Heart left ventricle (tissue), 16 donors: ENCODE results near the gene KLHL4. TPM values are rescaled to one million over a fixed set of nuclear protein-coding genes. Genes with fewer than 3 reads are reported as not detected.
"Not testable (repeated sequence)": the region's sequence is repeated elsewhere in the genome, so short reads cannot be mapped to it uniquely, and the experiment has no call there.

Experiments used
- ATAC-seq, 4 donors: fragments of 200-7000 bp; cut with Tn5 transposase; one replicate each; pipeline ENCODE4 v1.9.1; 2020 to 2022; ENCODE audit warnings: moderate library complexity in 4 of 4, mild to moderate bottlenecking in 3 of 4, moderate number of reproducible peaks in 1 of 4
- DNase-seq, 5 donors: peaks; one replicate each; pipeline ENCODE4 v3.0.0-alpha.2; 2020
- H3K27ac ChIP-seq, 12 donors: fragments of 200-600 bp; sonication (generic) in 4 of 12; one replicate each; pipeline versions ENCODE4 v1.5.0 to v1.8.0; 2016 to 2022; ENCODE audit warnings: mild to moderate bottlenecking in 2 of 12
- H3K27me3 ChIP-seq, 9 donors: fragments of 200-600 bp; sonication (generic) in 2 of 9; one replicate each; pipeline versions ENCODE4 v1.5.1 to v1.8.0; 2016 to 2022; ENCODE audit warnings: mild to moderate bottlenecking in 3 of 9
- H3K36me3 ChIP-seq, 9 donors: fragments of 200-600 bp; sonication (generic) in 2 of 9; one replicate each; pipeline versions ENCODE4 v1.5.0 to v1.8.0; 2018 to 2022; ENCODE audit warnings: mild to moderate bottlenecking in 2 of 9
- H3K4me1 ChIP-seq, 12 donors: fragments of 200-600 bp; sonication (generic) in 4 of 12; one replicate each; pipeline versions ENCODE4 v1.5.0 to v1.8.0; 2016 to 2022; ENCODE audit warnings: mild to moderate bottlenecking in 3 of 12
- H3K4me3 ChIP-seq, 12 donors: fragments of 200-600 bp; sonication (generic) in 4 of 12; one replicate each; pipeline versions ENCODE4 v1.5.0 to v1.8.0; 2017 to 2022; ENCODE audit warnings: mild to moderate bottlenecking in 9 of 12, moderate library complexity in 4 of 12
- H3K9me3 ChIP-seq, 12 donors: fragments of 200-600 bp; sonication (generic) in 4 of 12; one replicate each; pipeline versions ENCODE4 v1.5.0 to v1.8.0; 2016 to 2022; ENCODE audit warnings: mild to moderate bottlenecking in 1 of 12
- CTCF ChIP-seq, 12 donors: fragments of 200-600 bp; sonication (generic) in 4 of 12; IDR thresholded peaks; one replicate each; pipeline versions ENCODE4 v1.5.0 to v1.8.0; 2018 to 2022; ENCODE audit warnings: antibody characterized with exemption in 12 of 12, mild to moderate bottlenecking in 5 of 12
- POLR2A ChIP-seq, 2 donors: fragments of 450-650 bp; IDR thresholded peaks; one replicate each; pipeline ENCODE4 v1.6.1; 2017; ENCODE audit warnings: antibody characterized with exemption in 2 of 2, mild to moderate bottlenecking in 2 of 2, moderate library complexity in 2 of 2
- WGBS, 4 donors: extraction: QIAGEN DNeasy Blood & Tissue Kit in 2 of 4; methylation state at CpG; one replicate each; pipeline versions ENCODE4 v1.1.5 to v1.1.7; 2013 to 2018; 5-methylcytosine and 5-hydroxymethylcytosine counted together
- intact Hi-C, 10 donors: fragments of 100-400 bp; cut with DNase I; formaldehyde crosslinking; loops; one replicate each; pipeline versions ENCODE4 v1.11.1 to v1.14.2; 2022
- long read RNA-seq, 3 donors: library from polyadenylated mRNA; unstranded; transcript quantifications; one replicate each; pipeline ENCODE4 v2.0.0, GENCODE V29; 2020 to 2021
- polyA plus RNA-seq, 2 donors: library from polyadenylated mRNA; stranded (reverse); fragments of 200-250 nt; gene quantifications; one replicate each; pipeline ENCODE4 v1.2.3, GENCODE V29; 2013
- total RNA-seq, 9 donors: library from RNA; depleted of rRNA in 2 of 9; stranded (reverse); fragments of >200 nt in 2 of 9; fragmentation: NEBNext Ultra II Directional in 3 of 9; extraction: Animal tissue kit (Norgen Biotek cat#: 25700) in 3 of 9; gene quantifications; one replicate each; pipeline versions ENCODE4 v1.1.0 to v1.2.4, GENCODE V29; 2016 to 2023
- donor health status: ischemic (EF 13 %, LVEDD 7.1; RV severe dilation, severe dysfunction).
- donor health status: healthy with polysubstance abuse.
- donor health status: DM: no; HTN: yes; CAD: no.
- donor health status: DM: no; HTN: no; CAD: no.
- donor health status: ischemic (EF 25% LVEDD 6.9; RV normal size, moderate dysfunction).
- donor health status: ischemic (EF 25% LVEDD 5.7; RV mildly dilated, moderate dysfunction).
- donor health status: healthy.
- donor health status: DM: yes; HTN: yes; CAD: no.
- donor health status: ischemic (EF 35%, LVEDD 5.7; RV mildly dilated, moderate dysfunction).
- donor health status: nonischemic (EF 11% LVEDD 7.7; RV severe dilation, severe dysfunction).
- donor health status: DM: yes; HTN: yes; CAD: no.
- donor health status: PGD.
- donor health status: ischemic (EF 29% LVEDD 5.4; RV normal size, mild dysfunction).
- donor health status: nonischemic (EF 23%, LVEDD 6.1; RV moderate dilation, normal function).

KLHL4 gene
- 1 to 10 TPM in 5 of 9 donors, under 1 TPM in 4; 0.38 to 4.6 (median 1.1) TPM for total RNA-seq
- polyA plus RNA-seq = 1 to 10 TPM in 1 of 2 donors, under 1 TPM in 1; 0.15 to 1.5 TPM
- long read RNA-seq, donor 1, full-length matches to known transcripts = 1 of 1 reads
- long read RNA-seq, donor 1, partial matches to known transcripts = 0 of 1 reads
- long read RNA-seq, donor 1, other reads (novel, unspliced or antisense) = 0 of 1 reads
- long read RNA-seq, donor 2, full-length matches to known transcripts = 3 of 5 reads
- long read RNA-seq, donor 2, partial matches to known transcripts = 1 of 5 reads
- long read RNA-seq, donor 2, other reads (novel, unspliced or antisense) = 1 of 5 reads
- long read RNA-seq, donor 3, full-length matches to known transcripts = 1 of 2 reads
- long read RNA-seq, donor 3, partial matches to known transcripts = 0 of 2 reads
- long read RNA-seq, donor 3, other reads (novel, unspliced or antisense) = 1 of 2 reads

GRCh38 chrX:87517571-87518141 is at the start of gene KLHL4:
TSS of gene KLHL4 (plus strand) at chrX:87517802. CDS start at chrX:87517894, 92 bp downstream.
- Histone ChIP-seq H3K36me3 (no peaks in the 10 kb centered on the region), H3K27ac (peak within 1 kb of the TSS in 11 of 12 donors; percentile 20 to 68 (median 35)), H3K27me3 (no peaks in the 10 kb centered on the region), H3K4me1 (no peaks in the 10 kb centered on the region), H3K4me3 (peak within 1 kb of the TSS in 11 of 12 donors; percentile 15 to 62 (median 47)), H3K9me3 (no peaks in the 10 kb centered on the region)
- TF ChIP-seq CTCF (IDR thresholded peaks at IDR 0.05) (no peak), POLR2A (IDR thresholded peaks at IDR 0.05) (no peak)
- peak in 3 of 4 donors; percentile 78 to 88 (median 87) for ATAC-seq
- DNase-seq = peak in 4 of 5 donors; percentile 17 to 35 (median 28)
- WGBS, 4 donors = 0 to 27% (median 8%) methylated on average over 8 of the region's 8 CpGs
- intact Hi-C loops = no loop called here

DNA sequence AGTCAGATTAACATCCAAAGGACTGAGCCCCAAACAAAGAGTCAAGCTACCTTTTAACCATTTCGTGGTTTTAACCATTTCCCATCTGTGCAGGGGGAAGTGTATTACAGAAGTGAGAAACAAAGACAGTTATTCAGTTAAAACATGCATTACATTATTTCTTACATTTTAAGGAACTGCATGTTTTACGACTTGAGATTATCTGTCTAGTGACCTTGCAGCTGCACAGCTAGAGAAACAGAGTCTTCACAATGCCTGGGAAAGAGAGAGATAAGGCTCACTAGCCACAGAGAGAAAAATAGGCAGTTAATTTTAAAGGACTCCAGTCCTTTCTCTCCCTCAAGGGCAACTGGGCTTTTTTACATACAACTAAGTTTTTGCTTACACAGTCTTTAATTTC is 48.7 kb upstream of the KLHL4 start:
- TF ChIP-seq CTCF (IDR thresholded peaks at IDR 0.05) (no peak), POLR2A (IDR thresholded peaks at IDR 0.05) (no peak)
- H3K9me3 ChIP-seq = peaks cover 0 to 11% (median 0%) of the 10 kb centered on the region in 12 donors
- H3K4me3 ChIP-seq = no peak overlapping the region
- no peaks in the 10 kb centered on the region for H3K27me3 ChIP-seq
- no peak overlapping the region for H3K27ac ChIP-seq
- 18 to 27% (median 23%) methylated on average over 2 of the region's 2 CpGs for WGBS, 4 donors
- intact Hi-C loops = no loop called here
- H3K36me3 ChIP-seq = no peaks in the 10 kb centered on the region
- H3K4me1 ChIP-seq = no peaks in the 10 kb centered on the region
- ATAC-seq (no peak), DNase-seq (no peak)

DNA sequence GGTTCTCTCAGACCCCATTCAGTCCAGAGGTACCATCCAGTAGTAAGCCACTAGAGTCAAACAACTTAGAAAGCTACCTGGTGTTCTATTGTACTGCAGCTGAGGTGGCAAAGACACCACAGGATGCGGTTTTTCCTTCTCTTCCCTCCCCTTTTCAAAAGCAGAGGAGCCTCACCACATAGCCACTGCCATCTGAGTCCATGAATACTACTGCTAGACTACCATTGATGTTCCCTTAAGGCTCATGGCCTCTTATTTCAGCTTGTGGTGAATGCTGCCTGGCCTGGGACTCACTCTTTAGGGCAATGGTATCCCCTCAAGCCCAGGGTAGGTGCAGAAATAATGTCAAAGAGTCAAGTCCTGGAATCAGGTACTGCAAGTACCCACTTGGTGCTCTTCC is 41.8 kb upstream of the KLHL4 start:
- no peak for TF ChIP-seq POLR2A (IDR thresholded peaks at IDR 0.05)
- no peak for TF ChIP-seq CTCF (IDR thresholded peaks at IDR 0.05)
- intact Hi-C loops = no loop called here

DNA sequence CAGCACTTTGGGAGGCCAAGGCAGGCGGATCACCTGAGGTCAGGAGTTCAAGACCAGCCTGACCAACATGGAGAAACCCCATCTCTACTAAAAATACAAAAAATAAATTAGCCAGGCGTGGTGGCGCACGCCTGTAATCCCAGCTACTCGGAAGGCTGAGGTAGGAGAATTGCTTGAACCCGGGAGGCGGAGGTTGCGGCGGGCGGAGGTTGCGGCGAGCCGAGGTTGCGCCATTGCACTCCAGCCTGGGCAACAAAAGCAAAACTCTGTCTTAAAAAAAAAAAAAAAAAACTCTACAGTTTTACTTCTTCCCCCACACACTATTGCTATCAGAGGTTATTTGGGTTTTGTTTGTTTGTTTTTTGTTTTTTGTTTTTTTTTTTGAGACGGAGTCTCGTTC is 38.9 kb upstream of the KLHL4 start:
- H3K27me3 ChIP-seq, H3K27ac ChIP-seq, H3K36me3 ChIP-seq, H3K9me3 ChIP-seq, intact Hi-C loops, ATAC-seq, DNase-seq, H3K4me1 ChIP-seq, H3K4me3 ChIP-seq: not testable (repeated sequence)
- 92 to 99% (median 95%) methylated on average over 16 of the region's 16 CpGs for WGBS, 4 donors

More for the DNA sequence above, 41.8 kb upstream of the KLHL4 start:
- Histone ChIP-seq H3K36me3 (no peaks in the 10 kb centered on the region), H3K9me3 (peaks cover 0 to 5% (median 0%) of the 10 kb centered on the region in 12 donors), H3K27ac (no peak overlapping the region), H3K4me3 (no peak overlapping the region), H3K4me1 (no peaks in the 10 kb centered on the region), H3K27me3 (no peaks in the 10 kb centered on the region)
- 20 to 54% (median 50%) methylated on average over 1 of the region's 1 CpG for WGBS, 4 donors
- DNase-seq (no peak), ATAC-seq (no peak)
